Body of pancreas (tissue), 4 donors: ENCODE results near the gene BANK1. TPM values are rescaled to one million over a fixed set of nuclear protein-coding genes. Genes with fewer than 3 reads are reported as not detected.

Source experiments
- ATAC-seq: fragments of 150-250 bp; one replicate; pipeline ENCODE4 v1.9.1; 2016
- DNase-seq, 4 donors: peaks; one replicate each; pipeline ENCODE4 v3.0.0-alpha.2; 2019
- H3K27ac ChIP-seq, 4 donors: fragments of 200-600 bp; sonication (generic); 1 replicate in 3 of 4; 2 replicates in 1 of 4; pipeline versions ENCODE4 v1.5.1 to v1.6.1; 2016 to 2019; ENCODE audit warnings: mild to moderate bottlenecking in 1 of 4, mixed read lengths in 1 of 4, moderate library complexity in 1 of 4
- H3K27me3 ChIP-seq, 2 donors: fragments of 200-600 bp; sonication (generic); one replicate each; pipeline ENCODE4 v1.6.0; 2016; ENCODE audit warnings: mild to moderate bottlenecking in 1 of 2
- H3K36me3 ChIP-seq, 2 donors: fragments of 200-600 bp; sonication (generic); replicated peaks in 1 of 2; 2 replicates each; pipeline ENCODE4 v1.5.1; 2016; ENCODE audit warnings: low read depth in 2 of 2; ENCODE audit not compliant: insufficient read depth in 1 of 2
- H3K4me1 ChIP-seq: fragments of 200-600 bp; sonication (generic); one replicate; pipeline ENCODE4 v1.6.0; 2016
- H3K4me3 ChIP-seq, 2 donors: fragments of 200-600 bp; sonication (generic); 1 replicate in 1 of 2; 2 replicates in 1 of 2; pipeline ENCODE4 v1.5.1; 2016 to 2019
- H3K9me3 ChIP-seq, 3 donors: fragments of 200-600 bp; sonication (generic); 1 replicate in 2 of 3; 2 replicates in 1 of 3; pipeline ENCODE4 v1.5.1; 2016
- POLR2A ChIP-seq, 3 donors: fragments of 450-650 bp; IDR thresholded peaks; one replicate each; pipeline ENCODE4 v1.6.1; 2016; ENCODE audit warnings: antibody characterized with exemption in 3 of 3, mild to moderate bottlenecking in 2 of 3
- WGBS, 2 donors: methylation state at CpG; one replicate each; pipeline ENCODE4 v1.1.5; 2017; 5-methylcytosine and 5-hydroxymethylcytosine counted together
- intact Hi-C: fragments of 100-400 bp; cut with DNase I; formaldehyde crosslinking; loops from one replicate; pipeline ENCODE4 v1.15.1; 2023
- total RNA-seq, 2 donors: library from RNA; depleted of rRNA; stranded (reverse); fragments of >200 nt; gene quantifications; one replicate each; pipeline ENCODE4 v1.1.0, GENCODE V29; 2016
- TF ChIP-seq, protein P1 (sequence below), 7 experiments: fragments of 450-650 bp in 4 of 7; fragments of 200-600 bp in 3 of 7; sonication (generic) in 3 of 7; IDR thresholded peaks; one replicate each; pipeline ENCODE4 v1.5.1; 2016 to 2019; ENCODE audit warnings: antibody characterized with exemption in 7 of 7

The BANK1 gene
- total RNA-seq, 2 donors from 2014 or later, result 1.0 to 2.0 TPM

DNA sequence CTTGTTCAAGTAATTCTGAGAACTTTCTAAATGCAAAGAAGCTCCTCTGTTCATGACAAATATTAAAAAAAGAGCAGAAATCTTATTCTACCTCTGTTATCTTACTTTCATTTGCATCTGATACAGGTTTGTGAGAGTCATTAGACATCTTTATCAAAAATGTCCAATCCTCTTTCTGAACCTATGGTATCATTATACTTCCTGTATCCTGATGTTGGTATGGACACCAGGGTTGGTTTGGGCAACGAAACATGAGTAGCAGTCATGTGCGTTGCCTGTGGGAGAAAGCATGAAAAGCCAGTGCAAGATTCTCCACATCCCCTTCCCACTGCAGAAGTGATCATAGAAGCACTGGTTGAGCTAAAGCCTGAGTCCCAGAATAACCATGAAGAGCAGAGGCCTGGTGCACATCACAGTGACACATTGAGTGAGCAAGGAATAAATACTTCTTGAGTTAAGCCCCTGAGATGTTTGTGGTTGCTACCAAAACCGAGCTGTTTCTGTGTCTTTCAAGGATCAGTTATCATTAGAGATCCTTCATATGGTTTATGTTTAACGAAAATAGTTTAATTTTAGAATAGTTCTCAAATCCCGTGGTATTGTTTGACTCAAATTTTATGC, 197.2 kb downstream of the BANK1 start:
- no peak overlapping the region for H3K27ac ChIP-seq
- intact Hi-C loops, result no loop called here
- no peaks in the 10 kb centered on the region for H3K27me3 ChIP-seq
- TF ChIP-seq, protein P1, sequence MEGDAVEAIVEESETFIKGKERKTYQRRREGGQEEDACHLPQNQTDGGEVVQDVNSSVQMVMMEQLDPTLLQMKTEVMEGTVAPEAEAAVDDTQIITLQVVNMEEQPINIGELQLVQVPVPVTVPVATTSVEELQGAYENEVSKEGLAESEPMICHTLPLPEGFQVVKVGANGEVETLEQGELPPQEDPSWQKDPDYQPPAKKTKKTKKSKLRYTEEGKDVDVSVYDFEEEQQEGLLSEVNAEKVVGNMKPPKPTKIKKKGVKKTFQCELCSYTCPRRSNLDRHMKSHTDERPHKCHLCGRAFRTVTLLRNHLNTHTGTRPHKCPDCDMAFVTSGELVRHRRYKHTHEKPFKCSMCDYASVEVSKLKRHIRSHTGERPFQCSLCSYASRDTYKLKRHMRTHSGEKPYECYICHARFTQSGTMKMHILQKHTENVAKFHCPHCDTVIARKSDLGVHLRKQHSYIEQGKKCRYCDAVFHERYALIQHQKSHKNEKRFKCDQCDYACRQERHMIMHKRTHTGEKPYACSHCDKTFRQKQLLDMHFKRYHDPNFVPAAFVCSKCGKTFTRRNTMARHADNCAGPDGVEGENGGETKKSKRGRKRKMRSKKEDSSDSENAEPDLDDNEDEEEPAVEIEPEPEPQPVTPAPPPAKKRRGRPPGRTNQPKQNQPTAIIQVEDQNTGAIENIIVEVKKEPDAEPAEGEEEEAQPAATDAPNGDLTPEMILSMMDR (IDR thresholded peaks at IDR 0.05), result no peak
- no peak for TF ChIP-seq POLR2A (IDR thresholded peaks at IDR 0.05)
- DNase-seq, result no peak
- no peaks in the 10 kb centered on the region for H3K36me3 ChIP-seq
- ATAC-seq, result no peak
- 69 to 72% methylated on average over 5 of the region's 5 CpGs for WGBS, 2 donors
- H3K4me3 ChIP-seq, result no peak overlapping the region
- H3K9me3 ChIP-seq, result no peaks in the 10 kb centered on the region
- H3K4me1 ChIP-seq, result no peaks in the 10 kb centered on the region

DNA sequence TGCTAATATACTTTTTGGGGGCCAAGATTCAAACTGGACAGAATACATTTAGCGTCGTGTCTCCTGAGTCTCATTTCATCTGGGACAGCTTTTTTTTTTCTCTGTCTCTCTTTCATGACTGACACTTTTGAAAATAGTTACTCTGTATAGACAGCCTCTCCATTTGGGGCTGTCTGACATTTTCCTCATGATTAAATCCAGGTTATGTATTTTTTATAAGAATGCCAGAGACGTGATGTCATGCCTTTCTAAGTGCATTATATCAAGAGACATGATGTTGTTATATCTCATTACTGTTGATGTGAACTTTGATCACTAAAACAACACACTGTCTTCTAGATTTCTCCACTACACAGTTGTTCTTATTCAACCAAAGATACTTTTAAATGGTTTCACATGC, 199.0 kb downstream of the BANK1 start:
- ATAC-seq (no peak), DNase-seq (no peak)
- no peaks in the 10 kb centered on the region for H3K4me1 ChIP-seq
- intact Hi-C loops, result no loop called here
- no peaks in the 10 kb centered on the region for H3K9me3 ChIP-seq
- no peak for TF ChIP-seq POLR2A (IDR thresholded peaks at IDR 0.05)
- TF ChIP-seq, protein P1 (IDR thresholded peaks at IDR 0.05), result no peak
- no peak overlapping the region for H3K4me3 ChIP-seq
- no peak overlapping the region for H3K27ac ChIP-seq
- WGBS, 2 donors, result 80% methylated on average over 3 of the region's 3 CpGs
- H3K27me3 ChIP-seq, result no peaks in the 10 kb centered on the region
- H3K36me3 ChIP-seq, result no peaks in the 10 kb centered on the region

DNA sequence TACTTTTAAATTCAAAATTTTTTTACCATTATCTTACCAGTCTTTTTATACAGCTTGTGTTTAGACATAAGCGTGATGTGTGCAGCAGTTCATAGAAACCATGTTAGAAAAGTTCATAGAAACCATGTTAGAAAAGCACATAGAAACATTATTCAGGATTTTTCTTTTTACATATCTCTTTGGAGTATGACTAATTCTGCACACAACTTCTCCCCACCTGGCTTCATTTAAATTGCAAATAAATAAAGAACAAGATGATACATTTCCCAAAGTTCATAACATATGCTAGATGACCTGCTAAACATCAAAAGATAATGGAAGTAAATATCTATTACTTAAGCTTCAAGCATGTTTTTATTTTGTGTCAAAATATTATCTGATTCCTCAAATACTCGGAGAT, 201.9 kb downstream of the BANK1 start:
- Histone ChIP-seq H3K4me3 (no peak overlapping the region), H3K36me3 (no peaks in the 10 kb centered on the region), H3K4me1 (no peaks in the 10 kb centered on the region), H3K9me3 (no peaks in the 10 kb centered on the region), H3K27ac (no peak overlapping the region), H3K27me3 (no peaks in the 10 kb centered on the region)
- ATAC-seq (no peak), DNase-seq (no peak)
- TF ChIP-seq POLR2A (IDR thresholded peaks at IDR 0.05), result no peak
- TF ChIP-seq, protein P1 (IDR thresholded peaks at IDR 0.05), result no peak
- intact Hi-C loops, result no loop called here
- WGBS, 2 donors, result 67 to 80% methylated on average over 2 of the region's 2 CpGs

DNA sequence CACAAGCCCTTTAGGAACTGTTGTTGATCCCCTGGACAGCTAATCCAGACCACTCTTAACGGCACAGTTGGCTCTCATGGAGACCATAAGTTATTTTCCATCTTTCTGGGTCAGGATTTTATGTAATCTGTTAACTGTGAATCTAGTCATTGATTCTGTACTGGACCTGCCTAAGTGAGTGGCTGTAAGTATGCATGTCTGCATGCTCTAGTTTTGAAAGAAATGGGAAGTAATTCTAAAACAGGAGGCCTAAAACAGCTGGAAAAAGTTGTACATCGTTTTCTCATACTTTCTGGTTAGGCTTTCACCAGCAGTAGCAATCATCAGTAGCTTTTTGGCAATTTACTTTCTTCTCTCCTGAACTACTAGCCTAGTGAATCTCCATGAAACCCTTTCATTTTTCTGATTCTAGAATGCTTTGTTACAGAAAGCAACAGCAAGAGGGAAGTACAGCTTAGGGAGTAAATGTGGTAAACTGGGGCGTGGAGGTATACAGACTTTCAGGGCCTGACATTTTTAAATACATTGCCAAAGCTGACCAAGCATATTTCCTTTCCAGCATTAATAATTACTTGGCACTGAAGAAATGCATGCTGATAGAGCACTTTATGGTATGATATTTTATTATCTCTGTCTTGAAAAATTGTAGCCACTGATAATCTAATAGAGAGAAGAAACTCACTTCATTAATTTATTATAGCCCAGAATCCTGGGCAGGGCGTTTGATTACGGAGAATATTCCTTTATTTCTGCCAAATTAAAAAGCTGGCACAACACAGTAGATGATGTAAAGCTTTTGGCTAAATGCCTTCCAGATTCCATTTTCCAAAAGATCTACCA, 202.7 kb downstream of the BANK1 start:
- no peaks in the 10 kb centered on the region for H3K9me3 ChIP-seq
- intact Hi-C loops, result no loop called here
- H3K4me3 ChIP-seq, result no peak overlapping the region
- DNase-seq (no peak), ATAC-seq (no peak)
- no peak overlapping the region for H3K27ac ChIP-seq
- H3K27me3 ChIP-seq, result no peaks in the 10 kb centered on the region
- 51 to 65% methylated on average over 5 of the region's 5 CpGs for WGBS, 2 donors
- TF ChIP-seq, protein P1 (IDR thresholded peaks at IDR 0.05), result no peak
- TF ChIP-seq POLR2A (IDR thresholded peaks at IDR 0.05), result no peak
- H3K36me3 ChIP-seq, result no peaks in the 10 kb centered on the region
- no peaks in the 10 kb centered on the region for H3K4me1 ChIP-seq
